AG04449 (cell line): ENCODE measurements around the gene BCS1L.

Experiments
- CTCF ChIA-PET: fragments of 350-600 bp; formaldehyde crosslinking; extraction: SDS; loops from one replicate; lab custom pipeline; 2021; ENCODE audit warnings: antibody characterized with exemption; lab: Yijun Ruan, JAX
- POLR2A ChIA-PET: fragments of 400-600, 350-600 bp; formaldehyde crosslinking; extraction: SDS; loops from one replicate; lab custom pipeline; 2020; ENCODE audit warnings: antibody characterized with exemption, inconsistent platforms; lab: Yijun Ruan, JAX
- DNase-seq: peaks from one replicate; pipeline ENCODE4 v3.0.0-alpha.2; 2010; ENCODE audit warnings: low read depth, low spot score
- H3K4me3 ChIP-seq: 2 replicates; pipeline ENCODE4 v1.5.1; 2011; ENCODE audit warnings: low read depth, mild to moderate bottlenecking, control low read depth, low read length
- TF ChIP-seq, protein P1 (sequence below): IDR thresholded peaks from one replicate; pipeline ENCODE4 v1.5.1; 2011; ENCODE audit warnings: mild to moderate bottlenecking, moderate library complexity, low read length, control low read depth, inconsistent platforms; ENCODE audit not compliant: insufficient read depth; ENCODE audit errors: missing control alignments

BCS1L gene

GRCh38 chr2:218663901-218664300, 4.4 kb downstream of the BCS1L start:
- POLR2A ChIA-PET: no interaction called here
- no peak overlapping the region for H3K4me3 ChIP-seq
- TF ChIP-seq, protein P1, sequence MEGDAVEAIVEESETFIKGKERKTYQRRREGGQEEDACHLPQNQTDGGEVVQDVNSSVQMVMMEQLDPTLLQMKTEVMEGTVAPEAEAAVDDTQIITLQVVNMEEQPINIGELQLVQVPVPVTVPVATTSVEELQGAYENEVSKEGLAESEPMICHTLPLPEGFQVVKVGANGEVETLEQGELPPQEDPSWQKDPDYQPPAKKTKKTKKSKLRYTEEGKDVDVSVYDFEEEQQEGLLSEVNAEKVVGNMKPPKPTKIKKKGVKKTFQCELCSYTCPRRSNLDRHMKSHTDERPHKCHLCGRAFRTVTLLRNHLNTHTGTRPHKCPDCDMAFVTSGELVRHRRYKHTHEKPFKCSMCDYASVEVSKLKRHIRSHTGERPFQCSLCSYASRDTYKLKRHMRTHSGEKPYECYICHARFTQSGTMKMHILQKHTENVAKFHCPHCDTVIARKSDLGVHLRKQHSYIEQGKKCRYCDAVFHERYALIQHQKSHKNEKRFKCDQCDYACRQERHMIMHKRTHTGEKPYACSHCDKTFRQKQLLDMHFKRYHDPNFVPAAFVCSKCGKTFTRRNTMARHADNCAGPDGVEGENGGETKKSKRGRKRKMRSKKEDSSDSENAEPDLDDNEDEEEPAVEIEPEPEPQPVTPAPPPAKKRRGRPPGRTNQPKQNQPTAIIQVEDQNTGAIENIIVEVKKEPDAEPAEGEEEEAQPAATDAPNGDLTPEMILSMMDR: no peak
- CTCF ChIA-PET: interaction anchor here (0.7 to 8.8 kb wide), 3 partner anchors 8 to 184 kb away, joined by 3 to 95 read pairs (median 87); partner anchors contain the start of genes RNF25 and STK36
- no peak for DNase-seq

DNA sequence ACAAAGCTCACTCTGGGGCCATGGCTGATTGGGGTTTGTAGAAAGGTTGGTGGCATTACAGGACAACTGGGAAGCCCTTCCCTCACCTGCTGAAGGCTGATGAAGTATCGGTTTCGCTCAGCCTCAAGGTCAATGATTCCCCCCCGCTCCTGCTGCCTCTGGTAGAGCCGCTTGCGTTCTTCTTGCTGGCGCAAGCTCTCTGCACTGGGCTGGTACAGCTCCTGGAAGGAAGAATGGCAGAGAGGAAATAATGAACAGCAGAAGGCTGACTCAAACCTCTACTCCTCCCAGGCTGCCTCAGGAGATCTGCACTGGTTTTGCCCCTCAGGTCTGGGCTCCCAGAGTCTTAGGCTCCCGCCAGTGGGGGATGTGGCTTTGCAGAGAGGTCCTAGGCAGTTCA, 5.2 kb downstream of the BCS1L start:
- TF ChIP-seq, protein P1: no peak
- CTCF ChIA-PET: interaction anchor here (0.6 kb wide), 1 partner anchor 16 kb away, joined by 4 read pairs; no protein-coding TSS in a partner anchor
- DNase-seq: no peak
- POLR2A ChIA-PET: no interaction called here
- no peak overlapping the region for H3K4me3 ChIP-seq

- POLR2A ChIA-PET: interaction anchor here (0.8 to 3.8 kb wide), 2 partner anchors 11 to 44 kb away, joined by 3 to 48 read pairs; partner anchors contain the start of genes BCS1L and ZNF142
- no peak for DNase-seq
- TF ChIP-seq, protein P1: no peak
- CTCF ChIA-PET: interaction anchor here (1.0 to 9.3 kb wide), 7 partner anchors 8 to 181 kb away, joined by 3 to 105 read pairs (median 10); partner anchors contain the start of genes BCS1L and ZNF142
- H3K4me3 ChIP-seq: peak overlapping the region; percentile 88
Observed at GRCh38 chr2:218671097-218671653, 11.7 kb downstream of the BCS1L start.

DNA sequence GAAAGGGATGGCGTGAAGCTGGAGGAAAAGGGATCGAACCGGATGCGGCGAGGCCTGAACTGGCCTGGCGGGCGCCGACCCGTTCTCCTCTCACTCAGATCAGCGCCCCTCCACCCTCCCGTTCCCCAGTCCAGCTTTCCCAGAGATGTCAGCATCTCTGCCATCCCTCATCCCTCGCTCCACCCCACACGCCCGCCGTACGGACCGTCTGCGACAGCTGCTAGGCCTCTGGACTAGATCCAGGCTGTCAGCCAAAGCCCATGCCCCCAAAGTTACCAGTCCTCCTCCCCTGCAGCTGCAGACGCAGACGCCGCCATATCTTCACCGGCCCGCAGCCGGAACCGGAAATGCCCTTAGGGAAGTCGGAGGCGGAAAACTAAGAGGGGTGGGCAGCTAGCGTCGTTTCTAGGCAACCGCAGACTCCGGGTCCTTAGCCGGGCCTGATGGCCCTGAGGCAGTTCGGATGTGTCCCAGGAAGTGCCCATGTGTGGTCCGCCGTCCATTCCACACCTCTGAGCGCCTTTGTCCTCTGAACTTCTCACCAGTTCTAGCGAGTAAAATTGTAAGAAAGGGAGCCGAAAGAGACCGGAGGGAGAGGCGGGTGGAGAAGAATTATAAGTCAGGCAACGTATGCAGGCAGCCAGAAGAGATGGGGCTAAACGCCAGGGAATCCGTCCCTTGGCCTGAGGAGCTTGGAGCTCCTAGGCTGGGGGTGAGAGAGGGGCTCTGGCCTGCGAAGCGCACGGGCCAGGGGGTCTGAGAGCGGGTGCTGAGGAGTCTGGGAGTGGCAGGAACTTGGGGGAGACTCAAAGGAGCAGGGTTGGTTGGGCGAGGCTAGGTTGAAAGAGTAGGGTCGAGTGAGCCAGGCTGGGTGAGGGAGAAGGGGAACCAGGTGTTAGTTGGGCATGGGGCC, 12.4 kb downstream of the BCS1L start, which contains the start of the genes RNF25 and STK36:
Gene RNF25, minus strand, starts transcription at position 349 of the 913 bp plus-strand sequence. Its CDS starts 32 bp downstream, at position 317.
Gene STK36, plus strand, starts transcription at position 433 of the 913 bp plus-strand sequence. CDS start 744 bp downstream, outside the sequence.
- POLR2A ChIA-PET: interaction anchor here (0.7 to 3.8 kb wide), 3 partner anchors 12 to 45 kb away, joined by 3 to 48 read pairs (median 3); partner anchors contain the start of genes BCS1L and ZNF142
- TF ChIP-seq, protein P1: no peak
- H3K4me3 ChIP-seq: peak within 1 kb of the TSS; percentile 88
- DNase-seq: no peak
- CTCF ChIA-PET: interaction anchor here (0.8 to 9.3 kb wide), 11 partner anchors 9 to 321 kb away, joined by 3 to 105 read pairs (median 6); partner anchors contain the start of genes BCS1L, TTLL4 and ZNF142

DNA sequence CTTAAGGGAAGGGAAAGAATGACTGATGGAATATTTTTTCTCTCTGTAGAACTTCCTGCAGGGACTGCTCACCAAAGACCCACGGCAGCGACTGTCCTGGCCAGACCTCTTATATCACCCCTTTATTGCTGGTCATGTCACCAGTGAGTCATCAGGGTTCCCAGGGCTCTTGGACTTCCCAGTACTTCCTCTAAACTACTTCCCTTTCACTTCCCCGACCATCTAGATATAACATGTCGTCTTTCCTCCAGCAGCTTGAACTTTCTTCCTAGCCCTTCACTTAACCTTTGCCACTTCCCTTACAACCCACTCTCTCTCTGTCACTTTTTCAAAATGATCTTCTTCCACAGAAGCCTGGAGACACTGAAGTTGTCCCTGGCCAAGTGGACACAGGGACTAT, 19.6 kb downstream of the BCS1L start:
- CTCF ChIA-PET: interaction anchor here (0.6 to 9.3 kb wide), 2 partner anchors 9 to 20 kb away, joined by 3 to 105 read pairs; no protein-coding TSS in a partner anchor
- TF ChIP-seq, protein P1: no peak
- DNase-seq: no peak
- POLR2A ChIA-PET: no interaction called here
- no peak overlapping the region for H3K4me3 ChIP-seq
